Panc1 (cell line): ENCODE data around the gene ALOX5AP. TPM values are rescaled to one million over a fixed set of nuclear protein-coding genes. Genes with fewer than 3 reads are reported as not detected.

Experiments
- ATAC-seq: fragments of 200-7000 bp; cut with Tn5 transposase; 2 replicates; pipeline ENCODE4 v1.9.1; 2020; ENCODE audit warnings: mild to moderate bottlenecking, moderate library complexity
- BruUV-seq: library from RNA; stranded (reverse); fragments of 400-500 nt; replicated peaks from 2 replicates; lab custom pipeline; 2021; lab: Mats Ljungman, UMichigan
- CTCF ChIA-PET: fragments of 300-600 bp; sonication (Branson Sonifier 250); formaldehyde crosslinking; loops from one replicate; lab custom pipeline; 2022; ENCODE audit warnings: antibody characterized with exemption; lab: Charles Lee
- POLR2A ChIA-PET: fragments of 300-600 bp; sonication (Branson Sonifier 250); formaldehyde crosslinking; loops from one replicate; lab custom pipeline; 2022; ENCODE audit warnings: antibody characterized with exemption; lab: Charles Lee
- DNase-seq: peaks from one replicate; pipeline ENCODE4 v3.0.0-alpha.2; 2010; ENCODE audit warnings: low read depth, low spot score
- H3K27ac ChIP-seq: 2 replicates; pipeline ENCODE4 v1.5.1; 2011; ENCODE audit warnings: mild to moderate bottlenecking, low read length, inconsistent platforms
- H3K27me3 ChIP-seq: fragments of 200-500 bp; sonication (Bioruptor generic); 2 replicates; pipeline ENCODE4 v1.6.0; 2014; ENCODE audit warnings: low read length, inconsistent platforms; ENCODE audit not compliant: control insufficient read depth, insufficient read depth
- H3K36me3 ChIP-seq: fragments of 200-500 bp; sonication (Bioruptor generic); 2 replicates; pipeline ENCODE4 v1.5.1; 2014; ENCODE audit warnings: inconsistent platforms, mild to moderate bottlenecking, low read length, moderate library complexity; ENCODE audit not compliant: control insufficient read depth, insufficient read depth
- H3K4me1 ChIP-seq: 2 replicates; pipeline ENCODE4 v1.5.1; 2011; ENCODE audit warnings: inconsistent platforms, mild to moderate bottlenecking, low read length, moderate library complexity; ENCODE audit not compliant: control insufficient read depth, insufficient read depth
- H3K4me3 ChIP-seq, 2 experiments: 2 replicates each; pipeline ENCODE4 v1.5.1; 2011 to 2012; ENCODE audit warnings: low read depth in 2 of 2, low read length in 2 of 2, mild to moderate bottlenecking in 2 of 2, inconsistent platforms in 1 of 2, moderate library complexity in 1 of 2
- H3K9me3 ChIP-seq: fragments of 200-500 bp; sonication (Bioruptor generic); 2 replicates; pipeline ENCODE4 v1.5.1; 2014; ENCODE audit warnings: low read depth, mild to moderate bottlenecking, inconsistent platforms, low read length, moderate library complexity; ENCODE audit not compliant: control insufficient read depth, insufficient read depth
- POLR2AphosphoS5 ChIP-seq: IDR thresholded peaks from 2 replicates; pipeline ENCODE4 v1.6.1; 2012; ENCODE audit warnings: mild to moderate bottlenecking, low read depth, low read length, moderate library complexity
- SIN3A ChIP-seq: IDR thresholded peaks from 2 replicates; pipeline ENCODE4 v1.6.1; 2012; ENCODE audit warnings: low read depth, mild to moderate bottlenecking, low read length, moderate library complexity, borderline replicate concordance; ENCODE audit not compliant: insufficient read depth
- TCF7L2 ChIP-seq: IDR thresholded peaks from 2 replicates; pipeline ENCODE4 v1.6.1; 2011; ENCODE audit warnings: mild to moderate bottlenecking, low read depth, low read length, inconsistent platforms
- in situ Hi-C: cut with HindIII; loops from 2 replicates; pipeline ENCODE4 v1.10.0; 2016; ENCODE audit warnings: low sequenced_read_pairs, low pct_unique_long_range_greater_than_20kb
- intact Hi-C: fragments of 100-400 bp; cut with micrococcal nuclease; formaldehyde crosslinking; loops from one replicate; pipeline ENCODE4 v1.10.0; 2022; ENCODE audit not compliant: unreplicated experiment
- total RNA-seq: library from RNA; stranded (reverse); gene quantifications from one replicate; pipeline ENCODE4 v1.2.1, GENCODE V29; 2021; ENCODE audit not compliant: unreplicated experiment
- TF ChIP-seq, protein P1 (sequence below): fragments of 450-650 bp; IDR thresholded peaks from 2 replicates; pipeline ENCODE4 v1.5.1; 2017; ENCODE audit warnings: mild to moderate bottlenecking
- TF ChIP-seq, protein P2 (sequence below), 2 experiments: IDR thresholded peaks; 2 replicates each; pipeline ENCODE4 v1.6.1; 2011 to 2012; ENCODE audit warnings: low read depth in 2 of 2, control low read depth in 1 of 2, low read length in 1 of 2, mild to moderate bottlenecking in 1 of 2, moderate library complexity in 1 of 2; ENCODE audit not compliant: insufficient read depth in 1 of 2

The ALOX5AP gene
- total RNA-seq, 1 experiment from 2014 or later: 2.1 TPM

DNA sequence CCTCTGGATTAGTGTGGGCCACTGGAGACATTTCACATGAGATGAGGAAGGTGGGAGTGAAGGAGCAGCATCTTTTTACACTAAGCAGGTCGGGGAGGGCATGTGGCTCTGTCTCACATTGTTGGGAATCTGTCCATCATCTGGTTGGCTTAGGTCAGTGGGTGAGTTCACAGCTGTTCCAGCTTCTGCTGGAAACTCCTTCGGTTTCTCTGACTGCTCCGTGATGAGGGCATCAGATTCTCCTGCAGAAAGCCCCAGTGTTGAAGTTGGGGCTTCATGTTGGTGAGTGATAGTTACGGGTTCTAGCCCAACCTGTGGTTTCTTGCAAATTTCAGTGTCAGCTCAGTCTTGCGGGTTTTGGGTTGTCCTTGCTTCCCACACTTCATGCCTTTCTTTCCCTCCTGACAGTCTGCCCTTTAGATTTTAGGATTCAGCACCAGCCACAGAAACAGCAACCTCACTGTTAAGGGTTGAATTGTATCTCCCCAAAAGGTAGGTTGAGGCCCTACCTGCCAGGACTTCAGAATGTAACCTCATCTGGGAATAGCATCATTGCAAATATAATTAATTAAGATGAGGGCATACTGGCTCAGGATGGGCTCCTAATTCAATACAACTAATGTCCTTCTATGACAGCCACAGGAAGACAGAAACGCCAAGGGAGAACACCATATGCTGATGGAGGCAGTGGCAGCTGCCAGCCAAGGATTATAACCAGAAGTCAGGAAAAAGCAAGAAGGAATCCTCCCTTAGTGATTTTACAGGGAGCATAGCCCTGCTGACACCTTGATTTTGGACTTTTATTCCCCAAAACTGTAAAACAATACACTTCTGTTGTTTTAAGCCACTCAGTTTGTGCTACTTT, 7.6 kb upstream of the ALOX5AP start:
- in situ Hi-C loops: no loop called here
- H3K36me3 ChIP-seq: no peaks in the 10 kb centered on the region
- no peaks in the 10 kb centered on the region for H3K27me3 ChIP-seq
- CTCF ChIA-PET: no interaction called here
- no TSS peak for BruUV-seq
- ATAC-seq (no peak), DNase-seq (no peak)
- H3K9me3 ChIP-seq: no peaks in the 10 kb centered on the region
- no peak overlapping the region; the same call in 1 of the 2 replicates for H3K27ac ChIP-seq
- H3K4me1 ChIP-seq: no peaks in the 10 kb centered on the region
- POLR2A ChIA-PET: no interaction called here
- no peak overlapping the region for H3K4me3 ChIP-seq
- TF ChIP-seq, protein P1, sequence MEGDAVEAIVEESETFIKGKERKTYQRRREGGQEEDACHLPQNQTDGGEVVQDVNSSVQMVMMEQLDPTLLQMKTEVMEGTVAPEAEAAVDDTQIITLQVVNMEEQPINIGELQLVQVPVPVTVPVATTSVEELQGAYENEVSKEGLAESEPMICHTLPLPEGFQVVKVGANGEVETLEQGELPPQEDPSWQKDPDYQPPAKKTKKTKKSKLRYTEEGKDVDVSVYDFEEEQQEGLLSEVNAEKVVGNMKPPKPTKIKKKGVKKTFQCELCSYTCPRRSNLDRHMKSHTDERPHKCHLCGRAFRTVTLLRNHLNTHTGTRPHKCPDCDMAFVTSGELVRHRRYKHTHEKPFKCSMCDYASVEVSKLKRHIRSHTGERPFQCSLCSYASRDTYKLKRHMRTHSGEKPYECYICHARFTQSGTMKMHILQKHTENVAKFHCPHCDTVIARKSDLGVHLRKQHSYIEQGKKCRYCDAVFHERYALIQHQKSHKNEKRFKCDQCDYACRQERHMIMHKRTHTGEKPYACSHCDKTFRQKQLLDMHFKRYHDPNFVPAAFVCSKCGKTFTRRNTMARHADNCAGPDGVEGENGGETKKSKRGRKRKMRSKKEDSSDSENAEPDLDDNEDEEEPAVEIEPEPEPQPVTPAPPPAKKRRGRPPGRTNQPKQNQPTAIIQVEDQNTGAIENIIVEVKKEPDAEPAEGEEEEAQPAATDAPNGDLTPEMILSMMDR: no peak
- TF ChIP-seq, protein P2, sequence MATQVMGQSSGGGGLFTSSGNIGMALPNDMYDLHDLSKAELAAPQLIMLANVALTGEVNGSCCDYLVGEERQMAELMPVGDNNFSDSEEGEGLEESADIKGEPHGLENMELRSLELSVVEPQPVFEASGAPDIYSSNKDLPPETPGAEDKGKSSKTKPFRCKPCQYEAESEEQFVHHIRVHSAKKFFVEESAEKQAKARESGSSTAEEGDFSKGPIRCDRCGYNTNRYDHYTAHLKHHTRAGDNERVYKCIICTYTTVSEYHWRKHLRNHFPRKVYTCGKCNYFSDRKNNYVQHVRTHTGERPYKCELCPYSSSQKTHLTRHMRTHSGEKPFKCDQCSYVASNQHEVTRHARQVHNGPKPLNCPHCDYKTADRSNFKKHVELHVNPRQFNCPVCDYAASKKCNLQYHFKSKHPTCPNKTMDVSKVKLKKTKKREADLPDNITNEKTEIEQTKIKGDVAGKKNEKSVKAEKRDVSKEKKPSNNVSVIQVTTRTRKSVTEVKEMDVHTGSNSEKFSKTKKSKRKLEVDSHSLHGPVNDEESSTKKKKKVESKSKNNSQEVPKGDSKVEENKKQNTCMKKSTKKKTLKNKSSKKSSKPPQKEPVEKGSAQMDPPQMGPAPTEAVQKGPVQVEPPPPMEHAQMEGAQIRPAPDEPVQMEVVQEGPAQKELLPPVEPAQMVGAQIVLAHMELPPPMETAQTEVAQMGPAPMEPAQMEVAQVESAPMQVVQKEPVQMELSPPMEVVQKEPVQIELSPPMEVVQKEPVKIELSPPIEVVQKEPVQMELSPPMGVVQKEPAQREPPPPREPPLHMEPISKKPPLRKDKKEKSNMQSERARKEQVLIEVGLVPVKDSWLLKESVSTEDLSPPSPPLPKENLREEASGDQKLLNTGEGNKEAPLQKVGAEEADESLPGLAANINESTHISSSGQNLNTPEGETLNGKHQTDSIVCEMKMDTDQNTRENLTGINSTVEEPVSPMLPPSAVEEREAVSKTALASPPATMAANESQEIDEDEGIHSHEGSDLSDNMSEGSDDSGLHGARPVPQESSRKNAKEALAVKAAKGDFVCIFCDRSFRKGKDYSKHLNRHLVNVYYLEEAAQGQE (IDR thresholded peaks at IDR 0.05; ENCODE audit: insufficient read depth in 1 of 2, low read depth in 2 of 2, low read length in 1 of 2): peak in 1 of 2 experiments; percentile 36; a peak in 1 of 4 replicates
- intact Hi-C loops: no loop called here

DNA sequence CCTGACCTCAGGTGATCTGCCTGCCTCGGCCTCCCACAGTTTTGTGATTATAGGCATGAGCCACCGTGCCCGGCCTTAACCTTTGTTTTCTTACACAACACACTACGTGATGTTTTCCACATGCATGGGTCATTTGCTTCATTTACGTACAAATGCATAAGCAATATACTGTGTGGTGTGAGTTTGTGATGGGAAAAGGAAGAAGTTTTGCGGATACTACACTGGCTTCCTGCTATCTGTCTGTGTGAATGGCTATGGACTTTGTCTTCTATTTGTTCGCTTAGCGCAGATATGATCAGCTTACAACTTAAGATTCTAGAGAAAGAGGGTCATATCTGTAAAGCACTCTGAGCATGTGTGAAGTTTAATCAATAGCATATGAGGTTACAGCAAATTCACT, 5.5 kb upstream of the ALOX5AP start:
- Histone ChIP-seq H3K9me3 (no peaks in the 10 kb centered on the region), H3K27me3 (no peaks in the 10 kb centered on the region), H3K4me3 (no peak overlapping the region), H3K36me3 (no peaks in the 10 kb centered on the region), H3K27ac (peak overlapping the region; percentile 63; the same call in 1 of the 2 replicates), H3K4me1 (peaks cover 5% of the 10 kb centered on the region; the same call in 1 of the 2 replicates)
- DNase-seq (no peak), ATAC-seq (no peak)
- CTCF ChIA-PET: no interaction called here
- no peak for TF ChIP-seq SIN3A
- TF ChIP-seq TCF7L2: no peak
- no peak for TF ChIP-seq POLR2AphosphoS5
- TF ChIP-seq, protein P1: no peak
- TF ChIP-seq, protein P2 (IDR thresholded peaks at IDR 0.05; ENCODE audit: insufficient read depth in 1 of 2, low read depth in 2 of 2, low read length in 1 of 2): no peak
- in situ Hi-C loops: no loop called here
- POLR2A ChIA-PET: no interaction called here
- no TSS peak for BruUV-seq
- intact Hi-C loops: no loop called here
